OCI-LY1 (cell line): ENCODE measurements around the gene AP3S2.

Experiments used
- H2AFZ ChIP-seq: fragments of 200-600 bp; sonication (generic), shearing (Covaris generic); 2 replicates; pipeline ENCODE4 v1.6.0; 2014; ENCODE audit warnings: antibody characterized with exemption, mild to moderate bottlenecking, low read length
- H3F3A ChIP-seq: fragments of 200-600 bp; sonication (generic), shearing (Covaris generic); 2 replicates; pipeline ENCODE4 v1.6.0; 2014; ENCODE audit warnings: mild to moderate bottlenecking, antibody characterized with exemption, low read length, moderate library complexity; ENCODE audit not compliant: insufficient read depth
- H3K27ac ChIP-seq: fragments of 200-600 bp; sonication (generic); 2 replicates; pipeline ENCODE4 v1.5.1; 2014; ENCODE audit warnings: low read length, mixed run types, mild to moderate bottlenecking, low read depth; ENCODE audit not compliant: poor library complexity, severe bottlenecking
- H3K27me3 ChIP-seq: fragments of 200-600 bp; sonication (generic); 2 replicates; pipeline ENCODE4 v1.6.0; 2014; ENCODE audit warnings: antibody characterized with exemption, mild to moderate bottlenecking, low read length, moderate library complexity; ENCODE audit not compliant: insufficient read depth
- H3K36me3 ChIP-seq: fragments of 200-600 bp; sonication (generic); 2 replicates; pipeline ENCODE4 v1.6.1; 2014; ENCODE audit warnings: mild to moderate bottlenecking, antibody characterized with exemption, low read length, moderate library complexity, mixed read lengths; ENCODE audit not compliant: insufficient read depth
- H3K4me1 ChIP-seq: fragments of 200-600 bp; sonication (generic); 2 replicates; pipeline ENCODE4 v1.5.1; 2014; ENCODE audit warnings: mild to moderate bottlenecking, low read length, moderate library complexity; ENCODE audit not compliant: insufficient read depth, severe bottlenecking
- H3K4me2 ChIP-seq: fragments of 200-600 bp; sonication (generic), shearing (Covaris generic); 2 replicates; pipeline ENCODE4 v1.6.1; 2014; ENCODE audit warnings: low read length
- H3K4me3 ChIP-seq: fragments of 200-600 bp; sonication (generic); 2 replicates; pipeline ENCODE4 v1.5.1; 2014; ENCODE audit warnings: low read length, low read depth, mild to moderate bottlenecking, mixed read lengths; ENCODE audit not compliant: poor library complexity, severe bottlenecking
- H3K79me2 ChIP-seq: fragments of 200-600 bp; shearing (Covaris generic); 2 replicates; pipeline ENCODE4 v1.6.1; 2016; ENCODE audit warnings: mixed run types, low read length, mixed read lengths; ENCODE audit not compliant: insufficient read depth
- H3K9ac ChIP-seq: fragments of 200-600 bp; sonication (generic), shearing (Covaris generic); 2 replicates; pipeline ENCODE4 v1.6.1; 2014; ENCODE audit warnings: mild to moderate bottlenecking, low read length, mixed read lengths
- H3K9me2 ChIP-seq: fragments of 200-600 bp; sonication (generic), shearing (Covaris generic); 2 replicates; pipeline ENCODE4 v1.6.1; 2014; ENCODE audit warnings: low read depth, mild to moderate bottlenecking, low read length, mixed read lengths
- H3K9me3 ChIP-seq: fragments of 200-600 bp; shearing (Covaris generic); 2 replicates; pipeline ENCODE4 v1.6.1; 2014; ENCODE audit warnings: low read length, mixed read lengths
- H4K20me1 ChIP-seq: fragments of 200-600 bp; sonication (generic), shearing (Covaris generic); 2 replicates; pipeline ENCODE4 v1.6.0; 2016; ENCODE audit warnings: mild to moderate bottlenecking, low read length; ENCODE audit not compliant: insufficient read depth
- CTCF ChIP-seq: fragments of 200-600 bp; sonication (generic), shearing (Covaris generic); IDR thresholded peaks from 2 replicates; pipeline ENCODE4 v1.5.1; 2017; ENCODE audit warnings: mild to moderate bottlenecking, antibody characterized with exemption, low read length, moderate library complexity, mixed read lengths
- EZH2 ChIP-seq: fragments of 200-600 bp; sonication (generic), shearing (Covaris generic); IDR thresholded peaks from 2 replicates; pipeline ENCODE4 v1.8.0; 2017; ENCODE audit warnings: borderline replicate concordance, mixed run types, mild to moderate bottlenecking, antibody characterized with exemption, low read length, moderate library complexity, mixed read lengths

The AP3S2 gene

GRCh38 chr15:89781891-89782618 lies 111.7 kb downstream of the AP3S2 start:
- Histone ChIP-seq H3K27ac (no peak overlapping the region), H3K9me3 (no peaks in the 10 kb centered on the region), H3K27me3 (peaks cover 6% of the 10 kb centered on the region), H3K9me2 (no peaks in the 10 kb centered on the region), H3K4me1 (no peaks in the 10 kb centered on the region), H3K9ac (no peak overlapping the region), H3K4me3 (no peak overlapping the region), H3K36me3 (no peaks in the 10 kb centered on the region), H3K79me2 (no peaks in the 10 kb centered on the region), H3K4me2 (no peak overlapping the region), H4K20me1 (no peaks in the 10 kb centered on the region), H3F3A (no peaks in the 10 kb centered on the region), H2AFZ (no peak overlapping the region)
- TF ChIP-seq CTCF, result no peak
- no peak for TF ChIP-seq EZH2

DNA sequence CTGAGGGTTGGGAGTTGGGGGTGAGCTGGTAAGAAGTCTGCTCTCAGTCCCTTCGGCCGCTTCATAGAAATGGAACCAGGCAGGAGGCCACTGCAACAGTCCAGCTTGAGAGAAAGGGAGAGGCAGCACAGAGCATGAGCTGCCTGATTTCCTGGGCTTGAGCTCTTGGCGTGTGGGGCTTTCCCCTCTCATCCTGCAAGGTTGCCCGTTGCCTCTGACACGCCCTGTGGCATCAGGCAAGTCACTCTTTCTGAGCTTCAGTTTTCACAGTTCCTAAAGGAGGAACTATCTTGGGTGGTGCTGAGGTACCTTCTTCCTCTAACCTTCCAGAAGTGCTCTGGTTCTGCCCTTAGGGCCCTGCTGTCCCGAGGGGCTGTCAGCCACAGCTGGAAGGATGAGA lies 112.7 kb downstream of the AP3S2 start:
- Histone ChIP-seq H3K9ac (no peak overlapping the region), H3K4me3 (no peak overlapping the region), H3K4me1 (no peaks in the 10 kb centered on the region), H3K36me3 (no peaks in the 10 kb centered on the region), H3K9me2 (no peaks in the 10 kb centered on the region), H3K27me3 (peaks cover 6% of the 10 kb centered on the region), H2AFZ (no peak overlapping the region), H3K79me2 (no peaks in the 10 kb centered on the region), H3K4me2 (no peak overlapping the region), H3K27ac (no peak overlapping the region), H3F3A (no peaks in the 10 kb centered on the region), H4K20me1 (no peaks in the 10 kb centered on the region), H3K9me3 (no peaks in the 10 kb centered on the region)
- TF ChIP-seq EZH2, result no peak
- TF ChIP-seq CTCF, result no peak

DNA sequence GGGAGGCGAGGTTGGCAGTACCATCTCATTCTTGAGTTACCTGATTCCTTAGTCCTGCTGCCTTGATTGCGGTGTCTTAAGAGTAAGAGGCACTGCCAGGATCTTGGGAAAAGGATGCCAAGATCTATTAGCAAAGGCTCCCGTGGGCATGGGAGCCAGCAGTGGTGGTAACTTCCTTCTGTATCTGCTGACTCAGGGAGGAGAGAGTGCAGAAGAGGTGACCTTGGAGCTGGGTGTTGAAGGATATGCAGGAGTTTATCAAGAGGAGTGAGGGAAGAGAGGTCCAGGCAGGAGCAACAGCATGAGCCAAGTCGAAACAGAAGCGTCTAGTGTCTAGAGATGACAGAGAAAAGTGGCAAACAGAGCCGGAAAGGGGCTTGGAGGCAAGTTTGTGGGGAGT lies 113.2 kb downstream of the AP3S2 start:
- H3K27me3 ChIP-seq, result peaks cover 6% of the 10 kb centered on the region
- H2AFZ ChIP-seq, result no peak overlapping the region
- H3K4me2 ChIP-seq, result no peak overlapping the region
- H3K36me3 ChIP-seq, result no peaks in the 10 kb centered on the region
- no peak overlapping the region for H3K4me3 ChIP-seq
- no peak overlapping the region for H3K9ac ChIP-seq
- no peak for TF ChIP-seq CTCF
- no peak for TF ChIP-seq EZH2
- no peak overlapping the region for H3K27ac ChIP-seq
- no peaks in the 10 kb centered on the region for H3F3A ChIP-seq
- H4K20me1 ChIP-seq, result no peaks in the 10 kb centered on the region
- H3K9me3 ChIP-seq, result no peaks in the 10 kb centered on the region
- no peaks in the 10 kb centered on the region for H3K9me2 ChIP-seq
- H3K4me1 ChIP-seq, result no peaks in the 10 kb centered on the region
- H3K79me2 ChIP-seq, result no peaks in the 10 kb centered on the region
